ENCODE measurements around the gene RXRA.

RXRA gene

DNA sequence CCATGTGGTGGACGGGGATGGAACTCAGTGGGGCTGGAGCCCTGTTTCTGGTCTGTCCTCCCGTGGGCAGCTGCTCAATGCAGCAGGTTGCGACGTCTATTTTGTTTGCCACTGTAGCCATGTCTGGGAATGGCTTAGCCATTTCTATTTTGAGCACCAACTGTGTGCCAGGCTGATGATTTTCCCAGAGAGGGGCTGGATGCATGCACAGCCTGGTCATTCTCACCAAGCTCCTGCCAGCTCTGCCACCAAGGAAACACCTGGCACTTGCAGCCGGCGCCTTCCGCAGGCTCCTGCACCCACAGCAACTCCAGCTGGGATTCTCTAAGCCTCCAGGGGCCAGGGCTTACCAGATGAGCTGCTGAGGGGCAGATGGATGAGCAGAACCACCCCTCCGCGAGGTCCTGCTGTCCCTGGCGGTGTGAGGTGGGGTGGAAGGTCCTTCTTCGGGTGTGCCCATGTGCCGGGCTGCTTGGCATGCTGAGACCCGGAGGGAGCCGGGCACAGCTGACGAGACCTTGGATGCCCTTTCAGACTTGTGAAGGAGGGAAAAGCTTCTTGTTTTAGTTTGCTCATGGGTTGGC is 151.2 kb downstream of the RXRA start:
- no peak for DNase-seq

DNA sequence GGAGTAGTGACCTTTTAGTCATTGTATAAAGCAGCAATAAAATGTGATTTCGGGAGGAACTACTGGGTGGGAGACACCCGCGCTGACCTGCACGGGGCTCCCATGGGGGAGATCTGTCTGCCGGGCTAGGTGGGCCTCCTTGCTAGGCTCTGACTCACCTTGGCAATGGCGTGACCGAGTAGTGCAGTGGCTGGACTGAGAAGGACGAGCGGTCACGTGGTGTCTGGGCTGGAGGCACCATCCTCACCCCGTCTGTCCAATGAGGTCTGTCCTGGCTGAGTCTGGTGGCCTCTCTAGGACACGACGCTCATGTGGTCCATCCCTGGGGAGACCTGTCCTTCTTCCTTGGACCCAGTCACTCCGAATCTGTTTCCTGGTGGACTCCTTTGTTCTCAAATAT is 151.7 kb downstream of the RXRA start:
- no peak for DNase-seq

DNA sequence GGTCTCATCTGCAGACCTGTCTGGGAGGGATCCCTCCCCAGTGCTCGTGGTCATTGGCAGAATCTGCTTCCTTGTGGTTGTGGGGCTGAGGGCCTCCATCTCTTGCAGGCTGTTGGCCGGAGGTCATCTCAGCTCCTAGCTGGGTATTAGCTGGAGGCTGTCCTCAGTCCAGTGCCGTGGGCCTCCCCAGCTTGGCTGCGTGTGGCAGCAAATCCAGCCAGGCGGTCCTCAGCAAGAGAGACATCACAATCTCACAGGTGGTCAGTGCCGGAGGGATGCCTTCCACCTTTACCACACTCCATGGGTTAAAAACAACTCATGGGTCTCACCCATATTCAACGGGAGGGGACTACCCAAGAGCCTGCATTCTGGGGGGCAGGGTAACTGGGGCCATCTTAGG is 155.5 kb downstream of the RXRA start:
- no peak for DNase-seq

DNA sequence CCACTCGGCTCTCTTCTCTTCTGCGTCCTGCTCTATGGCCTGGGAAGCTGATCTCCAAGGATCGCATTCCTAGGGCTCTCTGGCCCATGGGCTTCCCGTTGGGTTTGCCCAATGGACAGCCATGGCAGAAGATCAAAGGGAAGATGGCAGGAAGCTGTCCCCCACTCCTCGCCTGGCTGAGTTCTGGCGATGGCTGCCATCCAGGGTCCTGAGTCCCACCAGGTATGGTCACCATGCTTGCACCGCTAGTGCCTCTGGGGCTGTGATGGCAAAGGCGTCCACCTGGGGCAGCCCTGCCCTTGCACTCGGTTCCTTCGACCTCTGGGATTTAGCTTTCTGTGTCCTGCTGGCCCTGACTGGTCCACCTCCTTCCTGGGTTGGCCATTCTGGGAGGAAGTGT is 156.0 kb downstream of the RXRA start:
- DNase-seq, result no peak

DNA sequence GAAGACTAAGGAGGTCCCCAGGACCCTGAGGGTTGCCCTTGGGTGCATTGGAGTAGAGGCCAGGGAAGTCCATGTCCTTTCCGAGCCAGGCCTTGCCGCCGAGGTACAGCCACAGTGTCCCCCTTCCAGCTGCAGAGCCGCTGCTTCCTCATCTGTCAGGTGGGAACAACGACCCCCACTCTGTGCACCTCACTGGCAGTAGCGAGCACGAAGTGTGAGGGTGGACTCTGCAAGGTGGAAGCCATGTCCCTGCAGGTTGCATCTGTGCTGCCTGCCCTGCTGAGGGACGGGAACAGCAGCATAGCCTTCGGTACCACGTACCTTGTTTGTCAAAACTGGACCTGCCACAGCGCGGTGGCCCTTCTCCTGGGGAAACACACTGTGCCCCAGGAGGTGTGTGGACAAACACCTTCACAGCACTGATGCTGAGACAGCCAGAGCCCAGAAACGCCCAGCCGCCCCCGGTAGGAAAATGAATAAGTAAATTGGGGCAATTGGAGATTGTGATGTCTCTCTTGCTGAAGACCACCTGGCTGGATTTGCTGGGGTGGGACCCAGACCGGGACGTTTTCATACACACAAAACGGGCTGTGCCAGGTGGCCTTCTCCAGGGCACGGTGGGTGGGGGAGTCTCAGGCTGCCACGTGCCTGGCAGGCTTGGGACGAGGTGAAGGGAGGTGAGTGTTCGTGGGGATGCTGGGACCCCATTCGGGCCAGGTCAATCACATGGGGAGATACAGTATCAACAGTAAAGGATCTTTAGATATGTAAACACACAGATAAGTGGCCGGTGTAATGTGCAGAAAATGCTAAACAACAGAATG is 157.3 kb downstream of the RXRA start:
- no peak for DNase-seq

DNA sequence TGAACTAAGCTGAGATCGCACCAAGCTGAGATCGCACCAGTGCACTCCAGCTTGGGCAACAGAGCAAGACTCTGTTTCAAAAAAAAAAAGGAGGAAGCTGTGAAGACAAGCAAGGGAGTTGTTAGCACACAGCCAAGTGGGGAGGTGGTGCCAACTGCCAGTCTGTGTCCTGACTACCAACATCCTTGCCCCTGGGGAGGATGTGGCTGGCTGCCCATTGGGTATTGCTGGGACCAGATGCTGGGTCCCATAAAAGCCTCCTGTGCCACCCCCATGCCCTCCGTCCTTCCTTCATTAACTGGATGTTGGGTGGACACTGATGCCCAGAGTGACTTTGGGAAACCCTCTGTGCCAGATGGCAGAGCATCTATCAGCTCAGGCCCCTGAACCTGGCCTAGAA is 158.2 kb downstream of the RXRA start:
- DNase-seq, result no peak

DNA sequence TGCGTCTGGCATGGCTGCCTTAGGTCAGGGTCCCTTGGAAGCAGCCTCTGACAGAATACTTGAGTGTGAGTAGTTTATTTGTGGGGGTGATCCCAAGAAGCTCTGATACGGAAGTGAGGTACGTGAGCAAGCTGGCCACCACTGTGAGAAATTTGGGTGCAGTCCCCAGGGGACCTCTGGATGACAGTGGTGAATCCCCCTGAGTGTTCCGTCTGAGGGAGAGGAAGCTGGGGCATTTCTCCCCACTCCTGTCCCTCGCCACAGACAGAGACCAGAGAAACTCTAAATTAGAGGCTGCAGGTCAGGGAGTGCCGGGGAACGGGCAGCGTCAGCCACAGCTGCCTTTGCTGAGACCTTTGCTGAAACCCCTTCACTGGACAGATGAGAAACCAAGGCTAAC is 159.4 kb downstream of the RXRA start:
- no peak for DNase-seq

DNA sequence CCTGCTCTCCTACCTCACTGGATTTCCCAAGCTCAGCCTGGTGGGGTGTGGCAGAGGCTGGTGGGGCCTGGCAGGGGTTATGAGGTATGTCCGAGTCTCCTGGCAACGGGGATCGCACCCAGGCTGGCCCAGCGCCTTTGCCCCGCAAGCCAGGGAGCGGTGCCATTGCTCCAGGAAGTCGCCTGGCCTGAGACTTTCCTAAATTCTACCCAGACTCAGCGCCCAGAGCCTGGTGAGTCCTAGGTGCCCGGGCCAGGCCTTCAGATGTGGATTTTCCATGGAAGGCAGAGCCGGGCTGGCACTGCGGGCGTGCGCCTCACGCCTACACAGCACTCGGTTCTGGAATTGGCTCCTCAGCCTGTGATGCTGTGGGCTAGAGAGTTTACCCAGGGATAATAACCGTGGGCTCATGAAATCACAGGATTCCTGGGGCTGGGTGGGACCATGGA is 159.9 kb downstream of the RXRA start:
- no peak for DNase-seq

DNA sequence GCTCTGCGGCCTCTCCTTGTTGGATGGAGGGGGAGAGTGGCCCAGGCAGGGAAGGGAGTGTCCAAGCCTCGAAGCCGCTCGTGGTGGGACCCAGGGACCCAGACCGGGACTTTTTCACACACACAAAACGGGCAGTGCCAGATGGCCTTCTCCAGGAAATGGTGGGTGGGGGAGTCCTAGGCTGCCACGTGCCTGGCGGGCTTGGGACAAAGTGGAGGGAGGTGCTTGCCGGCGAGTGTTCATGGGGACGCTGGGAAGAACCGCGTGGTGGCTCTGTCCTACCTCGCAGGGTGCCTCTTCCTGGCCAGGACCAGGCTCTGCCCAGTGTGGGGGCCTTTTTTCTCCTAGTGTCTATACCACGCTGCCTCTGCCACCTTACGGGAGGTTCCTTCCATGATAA is 160.3 kb downstream of the RXRA start:
- no peak for DNase-seq

Measured in amniotic stem cell (primary cell).